NT2/D1 (cell line): Measurements from ENCODE around the gene ARID5A.
"Not testable (repeated sequence)": the region's sequence is repeated elsewhere in the genome, so short reads cannot be mapped to it uniquely, and the experiment has no call there.

Experiments used
- DNase-seq: peaks from one replicate; pipeline ENCODE4 v3.0.0-alpha.2; 2011; ENCODE audit warnings: low read depth, low spot score
- H3K27me3 ChIP-seq: 2 replicates; pipeline ENCODE4 v1.6.0; 2011; ENCODE audit warnings: mild to moderate bottlenecking; ENCODE audit not compliant: insufficient read length, insufficient read depth
- H3K36me3 ChIP-seq: 2 replicates; pipeline ENCODE4 v1.6.1; 2011; ENCODE audit warnings: mild to moderate bottlenecking, low read length, mixed read lengths; ENCODE audit not compliant: insufficient read depth, insufficient read length
- H3K4me1 ChIP-seq: 2 replicates; pipeline ENCODE4 v1.5.1; 2011; ENCODE audit not compliant: insufficient read depth, insufficient read length
- H3K4me3 ChIP-seq: 2 replicates; pipeline ENCODE4 v1.5.1; 2011; ENCODE audit warnings: low read depth; ENCODE audit not compliant: insufficient read length
- H3K9ac ChIP-seq: 2 replicates; pipeline ENCODE4 v1.6.0; 2011; ENCODE audit warnings: low read depth; ENCODE audit not compliant: insufficient read length
- H3K9me3 ChIP-seq: 2 replicates; pipeline ENCODE4 v1.5.1; 2011; ENCODE audit warnings: mild to moderate bottlenecking, low read length; ENCODE audit not compliant: insufficient read depth
- SUZ12 ChIP-seq: IDR thresholded peaks from 2 replicates; pipeline ENCODE4 v1.6.1; 2011; ENCODE audit not compliant: insufficient read length, insufficient read depth; ENCODE audit errors: extremely low read depth
- YY1 ChIP-seq: IDR thresholded peaks from 2 replicates; pipeline ENCODE4 v1.6.1; 2011; ENCODE audit not compliant: insufficient read length, insufficient read depth
- ZNF274 ChIP-seq: IDR thresholded peaks from 2 replicates; pipeline ENCODE4 v1.6.1; 2011; ENCODE audit warnings: mild to moderate bottlenecking, low read depth, low read length

ARID5A gene

DNA sequence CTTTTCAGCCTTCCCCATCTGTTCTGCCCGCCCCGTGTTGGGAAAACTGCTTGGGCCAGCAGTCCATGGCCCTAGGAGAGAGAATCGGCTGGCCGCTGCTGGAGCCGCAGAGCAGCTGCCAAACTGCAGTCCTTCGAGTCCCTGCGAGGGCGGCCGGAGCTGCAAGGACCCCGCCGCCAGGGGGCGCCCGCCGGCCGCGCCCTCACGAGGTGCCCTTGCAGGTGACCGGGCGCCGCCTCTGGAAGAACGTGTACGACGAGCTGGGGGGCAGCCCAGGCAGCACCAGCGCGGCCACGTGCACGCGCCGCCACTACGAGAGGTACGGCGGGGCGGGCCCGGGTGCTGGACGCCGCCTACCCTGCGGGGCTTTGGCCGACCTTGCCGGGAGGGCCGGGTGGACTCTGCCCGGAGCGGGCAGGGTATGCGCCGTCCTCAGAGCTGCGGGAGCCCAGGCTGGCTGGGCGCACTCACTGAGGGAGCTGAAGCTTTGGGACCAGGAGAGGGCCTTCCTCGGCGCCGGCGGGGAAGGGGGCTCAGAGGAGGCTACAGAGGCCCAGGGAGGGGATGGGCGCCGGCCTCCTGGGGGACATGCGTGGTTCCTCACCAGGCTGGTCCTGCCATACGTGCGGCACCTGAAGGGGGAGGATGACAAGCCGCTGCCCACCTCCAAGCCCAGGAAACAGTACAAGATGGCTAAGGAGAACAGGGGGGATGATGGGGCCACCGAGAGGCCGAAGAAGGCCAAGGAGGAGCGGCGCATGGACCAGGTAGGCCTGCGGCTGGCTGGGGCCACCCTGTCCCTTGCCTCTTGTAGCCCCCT is 13.6 kb downstream of the ARID5A start:
- Histone ChIP-seq H3K27me3 (no peaks in the 10 kb centered on the region), H3K9me3 (peaks cover 9% of the 10 kb centered on the region; the same call in 1 of the 2 replicates), H3K4me1 (peaks cover 20% of the 10 kb centered on the region), H3K9ac (peak overlapping the region; percentile 51), H3K36me3 (peaks cover 43% of the 10 kb centered on the region), H3K4me3 (no peak overlapping the region)
- TF ChIP-seq SUZ12 (no peak), YY1 (no peak), ZNF274 (no peak)
- DNase-seq, result no peak

DNA sequence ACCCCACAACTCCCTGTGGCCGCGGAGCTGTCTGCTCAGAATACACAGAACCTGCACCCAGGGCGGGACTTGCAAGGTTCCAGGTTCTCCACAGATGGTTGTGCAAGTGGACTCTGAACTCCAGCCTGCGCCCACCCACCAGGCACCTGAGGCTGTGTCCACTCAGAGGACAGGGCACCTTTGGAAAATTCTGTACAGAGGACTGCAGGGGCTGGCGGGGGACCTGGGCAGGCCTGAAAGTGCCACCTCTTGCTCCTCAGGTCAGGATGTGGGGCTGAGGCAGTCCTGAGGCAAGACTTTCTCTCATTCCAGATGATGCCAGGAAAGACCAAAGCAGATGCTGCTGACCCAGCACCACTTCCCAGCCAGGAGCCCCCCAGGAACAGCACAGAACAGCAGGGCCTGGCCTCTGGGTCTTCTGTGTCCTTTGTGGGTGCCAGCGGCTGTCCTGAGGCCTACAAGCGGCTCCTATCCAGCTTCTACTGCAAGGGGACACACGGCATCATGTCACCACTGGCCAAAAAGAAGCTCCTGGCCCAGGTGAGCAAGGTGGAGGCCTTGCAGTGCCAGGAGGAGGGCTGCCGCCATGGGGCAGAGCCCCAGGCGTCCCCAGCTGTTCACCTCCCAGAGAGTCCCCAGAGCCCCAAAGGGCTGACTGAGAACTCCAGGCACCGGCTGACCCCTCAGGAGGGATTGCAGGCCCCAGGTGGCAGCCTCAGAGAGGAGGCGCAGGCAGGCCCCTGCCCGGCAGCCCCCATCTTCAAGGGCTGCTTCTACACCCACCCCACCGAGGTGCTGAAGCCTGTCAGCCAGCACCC is 14.4 kb downstream of the ARID5A start:
- H3K36me3 ChIP-seq, result peaks cover 43% of the 10 kb centered on the region
- H3K4me1 ChIP-seq, result peaks cover 23% of the 10 kb centered on the region
- no peak for DNase-seq
- TF ChIP-seq YY1, result no peak
- TF ChIP-seq SUZ12, result no peak
- TF ChIP-seq ZNF274, result no peak
- no peaks in the 10 kb centered on the region for H3K27me3 ChIP-seq
- H3K9me3 ChIP-seq, result peaks cover 7% of the 10 kb centered on the region; the same call in 1 of the 2 replicates
- no peak overlapping the region for H3K9ac ChIP-seq
- H3K4me3 ChIP-seq, result no peak overlapping the region

DNA sequence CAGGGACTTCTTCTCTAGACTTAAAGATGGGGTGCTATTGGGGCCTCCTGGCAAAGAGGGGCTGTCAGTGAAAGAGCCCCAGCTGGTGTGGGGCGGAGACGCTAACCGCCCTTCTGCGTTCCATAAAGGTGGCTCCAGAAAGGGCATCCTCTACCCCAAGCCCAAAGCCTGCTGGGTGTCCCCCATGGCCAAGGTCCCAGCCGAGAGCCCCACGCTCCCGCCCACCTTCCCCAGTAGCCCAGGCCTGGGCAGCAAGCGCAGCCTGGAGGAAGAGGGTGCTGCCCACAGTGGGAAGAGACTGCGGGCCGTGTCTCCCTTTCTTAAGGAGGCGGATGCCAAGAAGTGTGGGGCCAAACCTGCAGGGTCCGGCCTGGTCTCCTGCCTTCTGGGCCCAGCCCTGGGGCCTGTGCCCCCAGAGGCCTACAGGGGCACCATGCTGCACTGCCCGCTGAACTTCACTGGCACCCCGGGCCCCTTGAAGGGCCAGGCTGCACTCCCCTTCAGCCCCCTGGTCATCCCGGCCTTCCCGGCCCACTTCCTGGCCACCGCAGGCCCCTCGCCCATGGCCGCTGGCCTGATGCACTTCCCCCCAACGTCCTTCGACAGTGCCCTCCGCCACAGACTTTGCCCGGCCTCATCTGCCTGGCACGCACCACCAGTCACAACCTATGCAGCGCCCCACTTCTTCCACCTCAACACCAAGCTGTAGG is 15.2 kb downstream of the ARID5A start:
- Histone ChIP-seq H3K36me3 (peaks cover 43% of the 10 kb centered on the region), H3K4me3 (no peak overlapping the region), H3K9me3 (no peaks in the 10 kb centered on the region), H3K27me3 (no peaks in the 10 kb centered on the region), H3K9ac (no peak overlapping the region), H3K4me1 (peaks cover 24% of the 10 kb centered on the region)
- DNase-seq, result no peak
- TF ChIP-seq YY1 (no peak), SUZ12 (no peak), ZNF274 (no peak)

DNA sequence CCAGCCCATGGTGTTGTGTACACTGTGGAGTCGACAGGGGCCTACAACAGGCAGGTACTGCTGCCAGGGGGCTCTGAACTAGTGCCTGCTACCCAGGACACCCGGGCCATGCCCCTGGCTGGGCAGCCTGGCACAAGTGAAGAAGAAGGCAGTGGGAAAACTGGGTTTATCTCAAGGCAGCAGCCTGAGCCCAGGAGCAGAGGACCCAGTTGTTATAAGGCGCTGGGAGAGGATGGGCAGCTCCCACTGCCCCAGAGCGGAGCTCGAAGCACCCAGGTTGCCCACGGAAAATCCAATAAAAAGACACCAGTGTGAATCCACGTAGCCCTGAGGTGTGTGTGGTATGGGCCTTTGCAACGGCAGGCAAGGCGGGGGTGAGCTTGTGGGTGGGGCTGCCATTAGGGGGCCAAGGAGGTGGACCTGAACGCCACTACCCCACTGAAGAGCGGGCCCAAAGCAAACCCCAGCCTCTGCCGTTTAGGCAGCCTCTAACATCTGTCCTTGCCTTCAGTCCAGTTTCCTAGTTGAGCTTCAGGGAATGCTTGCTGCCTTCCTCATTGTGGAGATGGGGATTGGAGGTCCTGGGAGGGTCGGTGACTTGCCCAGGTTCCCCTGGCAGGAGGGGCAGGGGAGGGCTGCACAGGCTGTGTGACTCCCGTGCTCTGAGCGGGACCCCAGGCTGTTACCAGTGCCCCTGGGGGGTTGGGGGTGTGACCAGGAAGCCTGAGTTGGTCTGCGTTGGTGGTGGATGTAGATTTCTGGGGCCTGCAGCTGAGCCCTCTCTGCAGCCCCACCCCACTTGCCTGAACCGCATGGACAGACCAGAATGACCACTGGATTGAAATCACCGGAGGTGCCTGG is 16.0 kb downstream of the ARID5A start:
- no peak overlapping the region for H3K4me3 ChIP-seq
- no peaks in the 10 kb centered on the region for H3K27me3 ChIP-seq
- TF ChIP-seq ZNF274 (no peak), SUZ12 (no peak), YY1 (no peak)
- H3K36me3 ChIP-seq, result peaks cover 41% of the 10 kb centered on the region
- no peak overlapping the region for H3K9ac ChIP-seq
- peaks cover 23% of the 10 kb centered on the region for H3K4me1 ChIP-seq
- peaks cover 4% of the 10 kb centered on the region; the same call in 1 of the 2 replicates for H3K9me3 ChIP-seq
- no peak for DNase-seq

DNA sequence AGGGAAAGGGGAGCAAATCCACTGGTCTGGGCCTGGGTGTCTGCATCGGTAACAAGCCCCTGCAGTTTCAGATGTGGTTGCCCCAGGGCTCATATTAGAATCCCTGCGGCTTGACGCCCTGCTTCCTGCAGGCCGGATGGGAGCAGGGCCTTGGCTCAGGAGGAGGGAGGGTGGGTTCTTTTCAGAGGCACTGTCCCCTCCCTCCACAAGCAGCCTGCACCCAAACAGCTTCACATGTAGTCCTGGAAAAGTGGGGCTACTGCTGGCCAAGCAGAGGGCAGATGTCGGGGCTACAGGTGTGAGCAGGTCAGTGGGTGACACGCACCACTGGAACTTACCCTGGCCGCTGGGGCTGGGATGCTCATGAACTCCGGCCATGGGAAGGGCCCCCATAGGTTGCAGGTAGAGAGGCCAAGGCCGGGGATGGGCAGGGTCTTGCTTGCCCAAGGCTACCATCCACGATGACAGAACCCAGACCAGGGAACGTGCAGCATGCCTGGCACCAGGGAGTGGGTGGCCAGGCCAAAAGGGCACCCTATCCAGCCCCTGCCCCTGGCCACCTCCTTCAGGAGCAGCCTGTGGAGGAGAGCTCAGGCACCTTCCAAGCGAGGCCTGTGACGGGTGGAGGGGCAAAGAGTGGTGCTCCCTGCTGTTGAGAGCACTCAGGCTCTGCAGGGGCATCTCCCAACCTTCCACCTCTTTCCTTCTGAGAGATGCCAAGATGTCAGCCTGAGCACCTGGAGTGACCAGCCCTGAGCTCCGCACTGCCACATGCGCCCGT is 16.8 kb downstream of the ARID5A start:
- Histone ChIP-seq H3K4me1 (peaks cover 23% of the 10 kb centered on the region), H3K9me3 (peaks cover 4% of the 10 kb centered on the region; the same call in 1 of the 2 replicates), H3K36me3 (peaks cover 41% of the 10 kb centered on the region)

GRCh38 chr2:96553957-96554292 is 17.4 kb downstream of the ARID5A start:
- not testable (repeated sequence) for DNase-seq, H3K9ac ChIP-seq, H3K4me3 ChIP-seq, H3K9me3 ChIP-seq, H3K27me3 ChIP-seq
- peaks cover 24% of the 10 kb centered on the region for H3K4me1 ChIP-seq
- H3K36me3 ChIP-seq, result peaks cover 36% of the 10 kb centered on the region

More for the DNA sequence above, 16.8 kb downstream of the ARID5A start:
- Histone ChIP-seq H3K4me3 (no peak overlapping the region), H3K27me3 (no peaks in the 10 kb centered on the region), H3K9ac (no peak overlapping the region)
- no peak for TF ChIP-seq SUZ12
- DNase-seq, result no peak
